Pancreas (tissue), 10 donors: Measurements from ENCODE around the gene KRT77. TPM values are rescaled to one million over a fixed set of nuclear protein-coding genes. Genes with fewer than 3 reads are reported as not detected.

ENCODE experiments used
- ATAC-seq, 4 donors: fragments of 200-7000 bp; cut with Tn5 transposase; one replicate each; pipeline versions ENCODE4 v1.8.0 to v1.9.1; 2020; ENCODE audit warnings: mild to moderate bottlenecking in 4 of 4, moderate library complexity in 4 of 4
- DNase-seq, 6 donors: peaks; one replicate each; pipeline ENCODE4 v3.0.0-alpha.2; 2020
- FAIRE-seq: peaks from 2 replicates; lab custom pipeline; 2012; peaks lifted over from hg19 to GRCh38; lab: Jason Lieb, UNC
- H3K27ac ChIP-seq, 4 donors: fragments of 200-600 bp; sonication (generic); 1 replicate in 3 of 4; 2 replicates in 1 of 4; pipeline versions ENCODE4 v1.5.0 to v1.8.0; 2020
- H3K27me3 ChIP-seq, 4 donors: fragments of 200-600 bp; one replicate each; pipeline ENCODE4 v1.8.0; 2021
- H3K36me3 ChIP-seq, 3 donors: fragments of 200-600 bp; sonication (generic) in 1 of 3; one replicate each; pipeline versions ENCODE4 v1.5.0 to v1.8.0; 2020 to 2021
- H3K4me1 ChIP-seq, 3 donors: fragments of 200-600 bp; one replicate each; pipeline ENCODE4 v1.8.0; 2021
- H3K4me3 ChIP-seq, 4 donors: fragments of 200-600 bp; sonication (generic) in 2 of 4; one replicate each; pipeline versions ENCODE4 v1.5.0 to v1.8.0; 2020 to 2021
- H3K9me3 ChIP-seq, 4 donors: fragments of 200-600 bp; one replicate each; pipeline ENCODE4 v1.8.0; 2021
- CTCF ChIP-seq, 4 donors: fragments of 200-600 bp; sonication (generic) in 3 of 4; IDR thresholded peaks; one replicate each; pipeline versions ENCODE4 v1.5.0 to v1.8.0; 2021; ENCODE audit warnings: antibody characterized with exemption in 4 of 4
- WGBS, 2 donors: extraction: QIAGEN DNeasy Blood & Tissue Kit; methylation state at CpG; one replicate each; pipeline ENCODE4 v1.1.7; 2013; 5-methylcytosine and 5-hydroxymethylcytosine counted together
- intact Hi-C, 3 donors: fragments of 100-400 bp; cut with DNase I; formaldehyde crosslinking; loops; one replicate each; pipeline versions ENCODE4 v1.11.1 to v1.14.2; 2022
- polyA plus RNA-seq, 2 donors: library from polyadenylated mRNA; stranded (reverse); fragments of 200-250 nt; gene quantifications; one replicate each; pipeline ENCODE4 v1.2.3, GENCODE V29; 2013
- total RNA-seq, 6 donors: library from RNA; stranded (reverse); fragmentation: NEBNext Ultra II Directional in 4 of 6; extraction: Animal tissue kit (Norgen Biotek cat#: 25700) in 4 of 6; gene quantifications; one replicate each; pipeline versions ENCODE4 v1.2.1 to v1.2.4, GENCODE V29; 2021 to 2023
- donor health status: healthy with polysubstance abuse.
- donor health status: DM: no; HTN: no; CAD: no; lungs with moderate emphysema.
- donor health status: DM: no; HTN: no; CAD: no.
- donor health status: control.
- donor health status: control.
- donor health status: Bipolar disorder and iron deficiency.
- donor health status: DM: yes; HTN: yes; CAD: no.
- donor health status: DM: no; HTN: no; CAD: no.
- donor health status: DM: no; HTN: no; CAD: no.
- donor health status: DM: yes; HTN: yes; CAD: no.

KRT77 gene
- total and polyA plus RNA-seq, 8 donors: 0.07 TPM; not detected in 7

- Histone ChIP-seq H3K9me3 (no peaks in the 10 kb centered on the region), H3K4me3 (no peak overlapping the region), H3K27ac (no peak overlapping the region), H3K27me3 (no peaks in the 10 kb centered on the region), H3K4me1 (no peaks in the 10 kb centered on the region), H3K36me3 (no peaks in the 10 kb centered on the region)
- no peak for FAIRE-seq
- 67 to 68% methylated on average over 4 of the region's 4 CpGs for WGBS, 2 donors
- intact Hi-C loops: no loop called here
- ATAC-seq: no peak
- no peak for TF ChIP-seq CTCF (IDR thresholded peaks at IDR 0.05)
- DNase-seq: no peak
Observed at GRCh38 chr12:52641468-52641867, 61.9 kb downstream of the KRT77 start.

Other genes with a start within 250 kb of the KRT77 start
- not detected for gene KRT6C, start 229.7 kb downstream of the KRT77 start, total RNA-seq
- gene KRT6C, start 229.7 kb downstream of the KRT77 start, polyA plus RNA-seq: not detected
- 1 to 10 TPM in 1 of 6 donors, not detected in 5; 2.2 TPM for gene KRT6A, start 210.3 kb downstream of the KRT77 start, total RNA-seq
- gene KRT6A, start 210.3 kb downstream of the KRT77 start, polyA plus RNA-seq: under 1 TPM; 0.15 to 0.82 TPM
- gene KRT5, start 183.1 kb downstream of the KRT77 start, total RNA-seq: 1 to 10 TPM in 4 of 6 donors, under 1 TPM in 2; 0.51 to 5.8 (median 1.9) TPM
- 1 to 10 TPM; 1.5 to 1.6 TPM for gene KRT5, start 183.1 kb downstream of the KRT77 start, polyA plus RNA-seq
- not detected for gene KRT71, start 150.4 kb downstream of the KRT77 start, total RNA-seq
- gene KRT71, start 150.4 kb downstream of the KRT77 start, polyA plus RNA-seq: not detected
- gene KRT74, start 129.7 kb downstream of the KRT77 start, total RNA-seq: not detected
- gene KRT74, start 129.7 kb downstream of the KRT77 start, polyA plus RNA-seq: not detected
- gene KRT72, start 102.1 kb downstream of the KRT77 start, total RNA-seq: under 1 TPM in 1 of 6 donors, not detected in 5; 0.09 TPM
- not detected for gene KRT72, start 102.1 kb downstream of the KRT77 start, polyA plus RNA-seq
- not detected for gene KRT73, start 85.0 kb downstream of the KRT77 start, total RNA-seq
- not detected for gene KRT73, start 85.0 kb downstream of the KRT77 start, polyA plus RNA-seq
- gene KRT2, start 51.3 kb downstream of the KRT77 start, total RNA-seq: not detected
- under 1 TPM in 1 of 2 donors, not detected in 1; 0.02 TPM for gene KRT2, start 51.3 kb downstream of the KRT77 start, polyA plus RNA-seq
- gene KRT1, start 23.1 kb downstream of the KRT77 start, total RNA-seq: under 1 TPM in 2 of 6 donors, not detected in 4; 0.17 to 0.41 TPM
- gene KRT1, start 23.1 kb downstream of the KRT77 start, polyA plus RNA-seq: not detected
- not detected for gene KRT76, start 73.8 kb upstream of the KRT77 start, total RNA-seq
- gene KRT76, start 73.8 kb upstream of the KRT77 start, polyA plus RNA-seq: not detected
- gene KRT3, start 92.6 kb upstream of the KRT77 start, total RNA-seq: not detected
- gene KRT3, start 92.6 kb upstream of the KRT77 start, polyA plus RNA-seq: not detected
- gene KRT4, start 110.6 kb upstream of the KRT77 start, total RNA-seq: under 1 TPM in 5 of 6 donors, not detected in 1; 0.09 to 0.28 (median 0.20) TPM
- gene KRT4, start 110.6 kb upstream of the KRT77 start, polyA plus RNA-seq: 1 to 10 TPM; 1.3 to 1.9 TPM
- under 1 TPM in 1 of 6 donors, not detected in 5; 0.09 TPM for gene KRT79, start 130.8 kb upstream of the KRT77 start, total RNA-seq
- gene KRT79, start 130.8 kb upstream of the KRT77 start, polyA plus RNA-seq: not detected
- gene KRT78, start 145.5 kb upstream of the KRT77 start, total RNA-seq: under 1 TPM in 2 of 6 donors, not detected in 4; 0.35 to 0.56 TPM
- 1 to 10 TPM in 1 of 2 donors, under 1 TPM in 1; 0.27 to 1.1 TPM for gene KRT78, start 145.5 kb upstream of the KRT77 start, polyA plus RNA-seq
- gene KRT8, start 201.6 kb upstream of the KRT77 start, total RNA-seq: 100 to 1,000 TPM; 317 to 789 (median 496) TPM
- gene KRT8, start 201.6 kb upstream of the KRT77 start, polyA plus RNA-seq: 100 to 1,000 TPM; 698 to 759 TPM
- gene KRT18, start 245.6 kb upstream of the KRT77 start, total RNA-seq: 100 to 1,000 TPM; 309 to 595 (median 384) TPM
- 100 to 1,000 TPM; 526 to 610 TPM for gene KRT18, start 245.6 kb upstream of the KRT77 start, polyA plus RNA-seq